Measurements from ENCODE around the gene ANKDD1B.

The ANKDD1B gene

DNA sequence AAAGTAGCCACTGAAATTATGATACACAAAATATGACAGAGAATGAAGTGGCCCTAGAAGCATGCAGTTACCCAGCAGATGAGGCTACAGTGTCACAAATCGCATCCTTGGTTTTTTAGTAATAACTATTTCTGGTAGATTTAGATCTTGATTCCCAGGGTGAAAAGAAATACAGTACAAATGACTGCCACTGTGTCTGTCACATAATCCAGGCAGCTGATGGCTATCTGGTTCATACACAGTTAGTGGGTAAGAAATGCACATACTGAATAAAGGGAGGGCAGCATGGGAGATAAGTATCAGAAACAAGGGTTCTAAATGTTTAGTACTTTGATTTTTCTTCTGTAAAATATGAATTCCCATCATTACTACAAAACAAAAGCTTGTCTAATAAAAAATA lies 64.5 kb downstream of the ANKDD1B start:
- TF ChIP-seq, protein P1, sequence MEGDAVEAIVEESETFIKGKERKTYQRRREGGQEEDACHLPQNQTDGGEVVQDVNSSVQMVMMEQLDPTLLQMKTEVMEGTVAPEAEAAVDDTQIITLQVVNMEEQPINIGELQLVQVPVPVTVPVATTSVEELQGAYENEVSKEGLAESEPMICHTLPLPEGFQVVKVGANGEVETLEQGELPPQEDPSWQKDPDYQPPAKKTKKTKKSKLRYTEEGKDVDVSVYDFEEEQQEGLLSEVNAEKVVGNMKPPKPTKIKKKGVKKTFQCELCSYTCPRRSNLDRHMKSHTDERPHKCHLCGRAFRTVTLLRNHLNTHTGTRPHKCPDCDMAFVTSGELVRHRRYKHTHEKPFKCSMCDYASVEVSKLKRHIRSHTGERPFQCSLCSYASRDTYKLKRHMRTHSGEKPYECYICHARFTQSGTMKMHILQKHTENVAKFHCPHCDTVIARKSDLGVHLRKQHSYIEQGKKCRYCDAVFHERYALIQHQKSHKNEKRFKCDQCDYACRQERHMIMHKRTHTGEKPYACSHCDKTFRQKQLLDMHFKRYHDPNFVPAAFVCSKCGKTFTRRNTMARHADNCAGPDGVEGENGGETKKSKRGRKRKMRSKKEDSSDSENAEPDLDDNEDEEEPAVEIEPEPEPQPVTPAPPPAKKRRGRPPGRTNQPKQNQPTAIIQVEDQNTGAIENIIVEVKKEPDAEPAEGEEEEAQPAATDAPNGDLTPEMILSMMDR (IDR thresholded peaks at IDR 0.05; ENCODE audit: low read length): no peak
- TF ChIP-seq EZH2 (optimal IDR thresholded peaks at IDR 0.05; ENCODE audit: low read depth, low read length) (no peak), EZH2phosphoT487 (IDR thresholded peaks at IDR 0.05; ENCODE audit: low read length) (no peak)

DNA sequence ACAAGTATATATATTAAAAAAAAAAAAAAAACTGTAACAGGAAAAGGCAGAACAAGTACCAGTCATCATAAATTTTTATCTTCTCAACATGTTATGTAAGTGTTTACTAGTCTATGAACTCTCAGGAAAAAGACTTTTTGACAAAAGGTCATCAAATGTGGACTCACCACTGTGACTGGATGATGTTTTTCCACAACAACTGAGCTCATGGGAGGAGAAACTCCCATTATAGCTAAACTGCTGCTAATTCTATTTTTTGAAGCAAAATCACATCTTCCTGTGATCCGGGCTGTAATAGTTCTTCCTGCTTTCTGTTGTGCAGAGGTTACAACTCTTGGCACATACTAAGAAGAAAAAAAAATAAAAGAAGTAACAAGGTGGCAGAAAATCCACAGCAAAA lies 66.4 kb downstream of the ANKDD1B start:
- Histone ChIP-seq H3K79me2 (ENCODE audit: low read length) (no peaks in the 10 kb centered on the region), H3K9ac (ENCODE audit: low read length) (no peak overlapping the region), H3K36me3 (replicated peaks; ENCODE audit: insufficient read depth, low read length) (no peaks in the 10 kb centered on the region; the same call in 1 of the 2 replicates), H3K27me3 (replicated peaks; ENCODE audit: insufficient read depth, low read length) (no peaks in the 10 kb centered on the region), H3K9me2 (replicated peaks; ENCODE audit: insufficient read depth, low read length) (no peaks in the 10 kb centered on the region), H4K20me1 (ENCODE audit: insufficient read depth, low read length) (no peaks in the 10 kb centered on the region), H3K27ac (ENCODE audit: low read length) (no peak overlapping the region), H3K4me2 (ENCODE audit: low read depth, low read length) (no peak overlapping the region), H3K4me3 (ENCODE audit: low read length) (no peak overlapping the region), H3F3A (ENCODE audit: insufficient read depth, low read length) (peaks cover 4% of the 10 kb centered on the region; the same call in 1 of the 2 replicates), H3K9me3 (replicated peaks; ENCODE audit: insufficient read depth, low read length) (no peaks in the 10 kb centered on the region), H2AFZ (ENCODE audit: low read length) (no peak overlapping the region), H3K4me1 (ENCODE audit: low read length) (no peaks in the 10 kb centered on the region)
- no peak for DNase-seq
- TF ChIP-seq EZH2 (optimal IDR thresholded peaks at IDR 0.05; ENCODE audit: low read depth, low read length): no peak
- TF ChIP-seq, protein P1 (IDR thresholded peaks at IDR 0.05; ENCODE audit: low read length): no peak
- no peak for TF ChIP-seq EZH2phosphoT487 (IDR thresholded peaks at IDR 0.05; ENCODE audit: low read length)

More for the DNA sequence above, 64.5 kb downstream of the ANKDD1B start:
- Histone ChIP-seq H3K9ac (ENCODE audit: low read length) (no peak overlapping the region), H3K4me2 (ENCODE audit: low read depth, low read length) (no peak overlapping the region), H3K9me3 (replicated peaks; ENCODE audit: insufficient read depth, low read length) (no peaks in the 10 kb centered on the region), H2AFZ (ENCODE audit: low read length) (no peak overlapping the region), H4K20me1 (ENCODE audit: insufficient read depth, low read length) (no peaks in the 10 kb centered on the region), H3K27me3 (replicated peaks; ENCODE audit: insufficient read depth, low read length) (no peaks in the 10 kb centered on the region), H3F3A (ENCODE audit: insufficient read depth, low read length) (no peaks in the 10 kb centered on the region), H3K79me2 (ENCODE audit: low read length) (no peaks in the 10 kb centered on the region), H3K9me2 (replicated peaks; ENCODE audit: insufficient read depth, low read length) (no peaks in the 10 kb centered on the region), H3K36me3 (replicated peaks; ENCODE audit: insufficient read depth, low read length) (no peaks in the 10 kb centered on the region; the same call in 1 of the 2 replicates), H3K4me1 (ENCODE audit: low read length) (no peaks in the 10 kb centered on the region), H3K27ac (ENCODE audit: low read length) (no peak overlapping the region), H3K4me3 (ENCODE audit: low read length) (no peak overlapping the region)
- DNase-seq: no peak

DNA sequence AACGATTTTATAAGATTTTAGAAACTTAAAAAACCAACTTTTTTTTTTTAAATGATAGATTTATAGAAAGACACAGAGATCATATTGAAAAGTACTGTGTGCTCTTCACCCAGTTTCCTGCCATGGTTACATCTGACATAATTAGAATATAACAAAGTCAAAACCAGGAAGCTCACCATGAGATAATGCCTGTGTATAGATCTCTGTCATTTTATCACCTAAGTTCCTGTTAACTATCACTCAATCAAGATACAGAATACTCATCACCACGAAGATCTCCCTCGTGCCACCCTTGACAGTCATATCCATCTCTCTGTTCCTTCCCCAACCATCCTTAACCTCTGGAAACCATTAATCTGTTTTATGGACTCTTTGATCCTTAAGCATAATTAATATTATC lies 66.9 kb downstream of the ANKDD1B start:
- H3K4me1 ChIP-seq (ENCODE audit: low read length): no peaks in the 10 kb centered on the region
- no peaks in the 10 kb centered on the region for H4K20me1 ChIP-seq (ENCODE audit: insufficient read depth, low read length)
- H3K36me3 ChIP-seq (replicated peaks; ENCODE audit: insufficient read depth, low read length): no peaks in the 10 kb centered on the region; the same call in 1 of the 2 replicates
- H3K4me3 ChIP-seq (ENCODE audit: low read length): no peak overlapping the region
- no peak overlapping the region for H3K27ac ChIP-seq (ENCODE audit: low read length)
- H3K27me3 ChIP-seq (replicated peaks; ENCODE audit: insufficient read depth, low read length): no peaks in the 10 kb centered on the region
- H3K4me2 ChIP-seq (ENCODE audit: low read depth, low read length): no peak overlapping the region
- H3K9me2 ChIP-seq (replicated peaks; ENCODE audit: insufficient read depth, low read length): no peaks in the 10 kb centered on the region
- no peaks in the 10 kb centered on the region for H3K9me3 ChIP-seq (replicated peaks; ENCODE audit: insufficient read depth, low read length)
- no peaks in the 10 kb centered on the region for H3K79me2 ChIP-seq (ENCODE audit: low read length)
- no peak for DNase-seq
- no peak for TF ChIP-seq EZH2phosphoT487 (IDR thresholded peaks at IDR 0.05; ENCODE audit: low read length)
- TF ChIP-seq EZH2 (optimal IDR thresholded peaks at IDR 0.05; ENCODE audit: low read depth, low read length): no peak
- TF ChIP-seq, protein P1 (IDR thresholded peaks at IDR 0.05; ENCODE audit: low read length): no peak
- no peak overlapping the region for H3K9ac ChIP-seq (ENCODE audit: low read length)
- H2AFZ ChIP-seq (ENCODE audit: low read length): no peak overlapping the region
- peaks cover 4% of the 10 kb centered on the region; the same call in 1 of the 2 replicates for H3F3A ChIP-seq (ENCODE audit: insufficient read depth, low read length)

Data from MM.1S (cell line).